HG03060 (cell line): ENCODE results near the gene ATAD3C.
"Not testable (repeated sequence)": the region's sequence is repeated elsewhere in the genome, so short reads cannot be mapped to it uniquely, and the experiment has no call there.

ENCODE experiments used
- ATAC-seq: cut with Tn5 transposase; IDR thresholded peaks from one replicate; pipeline ENCODE4 v1.9.1; 2021; ENCODE audit warnings: low read depth, moderate number of reproducible peaks; ENCODE audit not compliant: unreplicated experiment

The ATAD3C gene

DNA sequence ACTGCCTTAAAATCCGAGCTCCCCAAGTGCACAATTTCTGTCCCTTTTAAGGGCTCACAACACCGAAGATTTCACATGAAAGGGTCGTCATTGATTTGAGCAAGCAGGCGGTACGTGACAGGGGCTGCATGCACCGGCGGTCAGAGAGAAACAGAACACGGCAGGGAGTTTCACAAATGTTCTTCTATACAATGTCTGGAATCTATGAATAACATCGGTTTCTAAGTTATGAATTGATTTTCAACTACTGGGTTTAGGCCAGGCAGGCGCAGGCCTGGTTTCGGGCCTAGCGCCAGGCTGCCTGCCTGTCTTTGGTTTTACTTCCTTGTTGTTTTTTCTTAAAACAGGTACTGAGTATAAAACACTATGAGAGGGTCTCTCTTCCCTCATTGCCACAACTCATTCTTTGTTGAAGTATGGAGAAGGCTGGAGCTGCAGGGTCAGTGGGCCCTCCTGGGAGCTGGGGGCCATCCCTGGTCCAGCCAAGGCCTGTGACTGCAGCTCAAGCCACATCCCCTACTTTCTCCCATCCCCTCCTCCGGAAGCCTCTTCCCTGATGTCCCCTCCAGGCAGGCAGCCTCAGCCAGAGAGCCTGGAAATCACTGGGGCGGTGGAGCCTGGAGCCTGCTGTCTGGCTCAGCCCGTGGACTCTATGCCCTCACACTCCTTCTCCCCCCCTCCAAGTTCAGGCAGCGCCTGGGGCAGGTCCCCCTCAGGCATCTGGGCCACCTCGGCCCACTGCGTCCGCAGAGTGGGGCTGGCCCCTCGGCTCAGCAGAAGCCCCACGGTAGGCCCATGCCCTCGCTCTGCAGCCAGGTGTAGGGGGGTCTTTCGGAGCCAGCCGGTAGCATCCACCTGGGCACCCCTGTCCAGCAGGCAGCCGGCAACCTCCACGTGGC, 30.8 kb upstream of the ATAD3C start:
- ATAC-seq = no peak

DNA sequence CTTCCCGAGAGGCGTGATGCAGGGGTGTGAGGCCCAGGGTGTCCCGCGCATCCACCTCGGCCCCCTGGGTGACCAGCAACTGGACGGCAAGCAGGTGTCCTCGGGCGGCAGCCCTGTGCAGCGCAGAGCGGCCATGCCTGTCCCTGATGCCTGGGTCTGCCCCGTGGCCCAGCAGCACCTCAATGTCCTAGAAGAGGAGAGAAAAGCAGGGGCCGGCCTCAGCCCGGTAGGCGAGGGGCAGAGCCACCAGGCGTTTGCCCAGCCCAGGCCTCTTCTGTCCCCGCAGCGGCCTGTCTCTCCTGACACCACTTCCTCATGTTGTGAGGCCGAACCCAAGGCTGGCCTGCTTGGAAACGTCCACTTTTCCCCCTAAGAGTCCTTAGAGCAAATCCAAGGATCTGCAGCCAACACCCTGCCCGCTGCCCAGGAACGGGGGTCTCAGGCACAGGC, 30.1 kb upstream of the ATAD3C start:
- ATAC-seq = no peak

GRCh38 chr1:1419813-1420653, 29.5 kb upstream of the ATAD3C start:
- ATAC-seq = no peak

- no peak for ATAC-seq
These were observed 28.8 kb upstream of the ATAD3C start for GRCh38 chr1:1420654-1421141.

DNA sequence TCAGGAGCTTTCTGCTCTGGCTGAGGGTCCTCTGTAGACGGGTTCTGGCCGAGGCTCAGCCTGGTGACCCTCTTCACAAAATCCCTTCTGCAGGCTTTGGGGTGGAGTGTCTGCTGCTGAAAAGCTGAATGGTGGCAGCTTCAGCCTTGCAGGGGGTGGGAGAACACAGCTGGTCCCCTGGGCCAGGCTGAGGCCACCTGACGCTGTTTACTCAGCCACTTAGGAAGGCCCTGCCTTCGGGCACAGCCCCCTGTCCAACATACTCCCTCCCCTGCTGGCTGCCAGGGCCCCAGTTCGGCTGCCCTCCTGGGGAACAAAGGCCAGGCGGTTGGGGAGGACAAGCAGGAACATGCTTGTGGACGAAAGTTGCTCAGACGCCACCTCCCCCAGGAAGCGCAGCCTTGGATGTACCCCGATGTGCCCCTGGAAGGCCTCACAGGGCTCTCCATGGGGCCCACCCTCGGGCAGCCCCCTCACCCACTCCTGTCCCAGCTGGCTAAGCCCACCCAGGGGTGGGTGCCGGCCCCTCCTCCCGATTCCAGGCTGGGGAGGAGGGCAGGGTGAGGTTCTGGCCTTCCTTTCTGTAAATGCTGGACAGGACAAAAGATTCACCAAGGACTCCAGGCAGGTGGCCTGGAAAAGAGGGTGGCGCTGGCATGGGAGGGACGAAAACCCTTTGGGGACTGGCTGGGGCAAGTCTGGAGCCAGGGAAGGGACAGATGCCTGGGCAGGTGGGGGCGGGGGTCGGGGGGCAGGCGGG, 28.2 kb upstream of the ATAD3C start, which contains the start of gene ANKRD65:
TSS of gene ANKRD65 (minus strand) at position 130 of the 760 bp plus-strand sequence. CDS start 271 bp downstream, outside the sequence.
- ATAC-seq = no peak

GRCh38 chr1:1421907-1422464, 27.5 kb upstream of the ATAD3C start:
- ATAC-seq = no peak

GRCh38 chr1:1422465-1423244, 26.8 kb upstream of the ATAD3C start:
- no peak for ATAC-seq

GRCh38 chr1:1423245-1423597, 26.3 kb upstream of the ATAD3C start:
- ATAC-seq = no peak

DNA sequence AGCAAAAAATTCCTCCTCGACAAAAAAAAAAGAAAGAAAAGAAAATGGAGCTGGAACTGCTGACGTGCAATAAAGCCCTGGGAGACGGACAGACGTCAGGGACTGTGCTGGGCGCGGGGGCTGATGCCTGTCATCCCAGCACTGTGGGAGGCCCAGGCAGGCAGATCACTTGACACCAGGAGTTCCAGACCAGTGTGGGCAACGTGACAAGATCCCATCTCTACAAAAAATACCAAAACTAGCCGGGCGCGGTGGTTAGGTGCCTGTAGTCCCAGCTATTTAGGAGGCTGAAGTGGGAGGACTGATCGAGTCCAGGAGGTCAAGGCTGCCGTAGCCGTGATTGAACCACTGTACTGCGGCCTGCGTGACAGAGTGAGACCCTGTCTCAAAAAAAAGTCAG, 24.8 kb upstream of the ATAD3C start:
- no peak for ATAC-seq

- no peak for ATAC-seq
These were observed 24.1 kb upstream of the ATAD3C start for GRCh38 chr1:1425426-1425752.

GRCh38 chr1:1425753-1426495, 23.6 kb upstream of the ATAD3C start:
- ATAC-seq = no peak

DNA sequence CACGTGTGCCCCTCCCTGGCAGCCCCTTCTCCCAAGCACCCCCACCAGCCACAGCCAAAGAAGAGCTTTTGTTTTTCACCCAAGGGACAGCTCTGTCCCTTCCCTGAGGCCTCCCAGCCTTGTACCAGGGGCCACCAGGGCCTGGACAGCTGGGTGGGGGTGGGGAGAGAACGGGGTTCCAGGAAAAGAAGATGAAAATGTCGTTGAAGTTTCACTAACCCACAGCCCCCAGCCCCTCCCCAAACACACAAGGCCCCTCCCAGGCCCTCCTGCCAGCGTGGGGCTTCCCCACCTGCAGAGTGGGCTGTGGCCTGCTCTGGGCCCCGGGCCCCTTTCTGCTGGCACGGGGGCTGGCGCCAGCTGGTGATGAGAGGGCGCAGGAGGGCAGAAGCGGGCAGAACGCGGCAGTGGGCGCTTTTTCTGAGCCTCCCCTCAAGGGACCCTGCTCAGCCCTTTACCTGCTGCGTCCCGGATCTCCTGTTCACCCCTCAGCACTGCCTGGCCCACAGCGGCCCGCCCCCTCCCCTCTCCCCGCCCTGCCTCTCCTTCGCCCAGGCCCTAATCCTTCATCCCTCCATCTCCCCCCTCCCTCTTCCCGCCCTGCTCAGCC, 22.9 kb upstream of the ATAD3C start:
- ATAC-seq = no peak

GRCh38 chr1:1427106-1427819, 22.2 kb upstream of the ATAD3C start:
- ATAC-seq = no peak

DNA sequence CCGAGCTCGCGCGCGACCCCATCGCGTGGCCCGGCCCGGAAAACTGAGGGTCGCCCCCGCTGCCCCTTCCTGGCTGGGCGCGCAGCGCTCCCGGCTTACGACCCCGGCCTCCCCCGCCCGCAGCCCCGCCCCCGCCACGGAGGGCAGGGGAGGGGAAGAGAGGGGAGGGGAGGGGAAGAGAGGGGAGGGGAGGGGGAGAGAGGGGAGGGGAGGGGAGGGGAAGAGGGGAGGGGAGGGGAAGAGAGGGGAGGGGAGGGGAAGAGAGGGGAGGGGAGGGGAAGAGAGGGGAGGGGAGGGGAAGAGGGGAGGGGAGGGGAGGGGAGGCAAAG, 21.7 kb upstream of the ATAD3C start:
- ATAC-seq = no peak

DNA sequence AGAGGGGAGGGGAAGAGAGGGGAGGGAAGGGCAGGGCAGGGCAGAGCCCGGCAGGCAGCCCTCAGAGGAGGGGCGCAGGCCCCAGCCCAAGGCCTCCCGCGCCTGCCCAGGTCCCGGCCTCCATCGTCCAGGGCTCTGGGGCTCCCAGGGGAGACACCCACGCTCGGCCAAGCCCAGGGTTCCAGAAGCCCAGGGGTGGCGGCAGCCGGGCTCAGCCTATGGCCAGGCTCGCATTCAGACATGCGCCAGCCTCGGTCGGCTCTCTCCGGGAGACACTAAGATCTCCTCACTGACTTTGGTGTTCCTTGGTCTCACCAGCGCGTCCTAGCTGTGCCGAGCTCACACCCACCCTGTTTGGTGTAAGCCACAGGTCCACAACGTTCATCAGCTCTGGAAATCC, 21.3 kb upstream of the ATAD3C start:
- ATAC-seq = no peak

DNA sequence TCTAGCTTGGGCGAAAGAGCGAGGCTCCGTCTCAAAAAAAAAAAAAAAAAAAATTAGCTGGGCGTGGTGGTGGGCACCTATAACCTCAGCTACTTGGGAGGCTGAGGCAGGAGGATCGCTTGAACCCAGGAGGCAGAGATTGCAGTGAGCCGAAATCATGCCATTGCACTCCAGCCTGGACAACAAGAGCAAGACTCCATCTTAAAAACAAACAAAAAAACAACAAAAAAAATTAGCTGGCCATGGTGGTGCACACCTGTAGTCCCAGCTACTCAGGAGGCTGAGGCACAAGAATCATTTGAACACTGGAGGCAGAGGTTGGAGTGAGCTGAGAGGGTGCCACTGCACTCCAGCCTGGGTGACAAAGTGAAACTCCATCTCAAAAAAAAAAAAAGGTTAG, 20.5 kb upstream of the ATAD3C start:
- ATAC-seq = not testable (repeated sequence)

DNA sequence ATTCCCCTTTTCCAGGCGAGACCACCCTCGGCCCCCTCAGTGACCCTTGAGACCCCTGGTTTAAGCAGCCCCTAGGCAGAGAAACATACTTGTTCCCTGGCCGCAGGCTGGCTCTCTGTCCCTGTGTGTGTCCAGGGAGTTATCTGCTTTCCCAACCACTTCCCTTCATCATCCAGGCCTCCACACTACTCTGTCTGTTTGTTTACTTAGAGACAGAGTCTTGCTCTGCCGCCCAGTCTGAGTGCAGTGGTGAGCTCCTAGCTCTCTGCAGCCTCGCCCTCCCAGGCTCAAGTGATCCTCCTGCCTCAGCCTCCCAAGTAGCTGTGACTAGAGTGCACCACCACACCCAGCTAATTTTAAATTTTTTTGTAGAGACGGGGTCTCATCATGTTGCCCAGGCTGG, 19.8 kb upstream of the ATAD3C start:
- no peak for ATAC-seq
